ENCODE measurements around the gene UBL3.

The UBL3 gene

GRCh38 chr13:29800687-29801086, 49.7 kb downstream of the UBL3 start:
- TF ChIP-seq CTCF (conservative IDR thresholded peaks at IDR 0.05; ENCODE audit: control insufficient read depth, insufficient read depth, low read depth, low read length): no peak
- no peak for DNase-seq (ENCODE audit: low read depth)
- no peak overlapping the region for H3K4me3 ChIP-seq (ENCODE audit: control insufficient read depth, low read depth, low read length)

- no peak for TF ChIP-seq CTCF (conservative IDR thresholded peaks at IDR 0.05; ENCODE audit: control insufficient read depth, insufficient read depth, low read depth, low read length)
- no peak for DNase-seq (ENCODE audit: low read depth)
- H3K4me3 ChIP-seq (ENCODE audit: control insufficient read depth, low read depth, low read length): no peak overlapping the region
Measured at GRCh38 chr13:29799041-29799440, 51.4 kb downstream of the UBL3 start.

GRCh38 chr13:29791997-29792780, 58.2 kb downstream of the UBL3 start:
- TF ChIP-seq CTCF (conservative IDR thresholded peaks at IDR 0.05; ENCODE audit: control insufficient read depth, insufficient read depth, low read depth, low read length): no peak
- no peak overlapping the region for H3K4me3 ChIP-seq (ENCODE audit: control insufficient read depth, low read depth, low read length)
- no peak for DNase-seq (ENCODE audit: low read depth)

- no peak for DNase-seq (ENCODE audit: low read depth)
- no peak overlapping the region for H3K4me3 ChIP-seq (ENCODE audit: control insufficient read depth, low read depth, low read length)
- no peak for TF ChIP-seq CTCF (conservative IDR thresholded peaks at IDR 0.05; ENCODE audit: control insufficient read depth, insufficient read depth, low read depth, low read length)
Measured at GRCh38 chr13:29791508-29791907, 58.9 kb downstream of the UBL3 start.

- H3K4me3 ChIP-seq (ENCODE audit: control insufficient read depth, low read depth, low read length): no peak overlapping the region
- DNase-seq (ENCODE audit: low read depth): no peak
- no peak for TF ChIP-seq CTCF (conservative IDR thresholded peaks at IDR 0.05; ENCODE audit: control insufficient read depth, insufficient read depth, low read depth, low read length)
Measured at GRCh38 chr13:29786698-29787097, 63.7 kb downstream of the UBL3 start.

- no peak overlapping the region for H3K4me3 ChIP-seq (ENCODE audit: control insufficient read depth, low read depth, low read length)
- DNase-seq (ENCODE audit: low read depth): no peak
- TF ChIP-seq CTCF (conservative IDR thresholded peaks at IDR 0.05; ENCODE audit: control insufficient read depth, insufficient read depth, low read depth, low read length): no peak
Measured at GRCh38 chr13:29785978-29786377, 64.4 kb downstream of the UBL3 start.

All from fibroblast of mammary gland (primary cell).